ENCODE measurements around the gene CLHC1.

DNA sequence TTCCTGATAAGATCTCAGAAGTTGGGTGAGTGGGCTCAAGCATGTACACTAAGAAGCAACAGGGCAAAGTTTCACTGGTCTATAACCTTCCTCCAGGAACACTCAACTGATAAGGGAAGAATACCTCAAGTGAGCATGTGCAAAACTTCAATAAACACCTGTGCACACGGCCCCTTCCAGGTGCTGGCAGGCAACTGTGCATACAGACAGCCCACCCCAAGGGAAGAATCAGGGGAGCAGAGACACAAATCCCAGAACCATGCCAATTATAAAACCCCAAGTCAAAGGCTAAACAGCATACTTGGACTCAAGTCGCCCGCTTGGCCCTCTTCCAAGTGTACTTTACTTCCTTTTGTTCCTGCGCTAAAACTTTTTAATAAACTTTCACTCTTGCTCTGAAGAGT, 96.0 kb downstream of the CLHC1 start:
- TF ChIP-seq BACH1 (IDR thresholded peaks at IDR 0.05; ENCODE audit: low read length) (no peak), POLR2A (IDR thresholded peaks at IDR 0.05; ENCODE audit: control extremely low read depth in 1 of 2, low read depth in 2 of 2, low read length in 2 of 2) (no peak), HDAC6 (IDR thresholded peaks at IDR 0.05; ENCODE audit: low read depth, low read length) (no peak), MAFK (IDR thresholded peaks at IDR 0.05; ENCODE audit: low read depth, low read length) (no peak), EGR1 (IDR thresholded peaks at IDR 0.05; ENCODE audit: borderline replicate concordance, low read depth, low read length) (no peak), KDM4A (IDR thresholded peaks at IDR 0.05; ENCODE audit: low read depth, low read length, severe bottlenecking) (no peak), SIN3A (conservative IDR thresholded peaks at IDR 0.05 in 1 of 2, IDR thresholded peaks at IDR 0.05 in 1 of 2; ENCODE audit: low read depth in 1 of 2, low read length in 2 of 2) (no peak), SP1 (IDR thresholded peaks at IDR 0.05; ENCODE audit: low read depth, low read length) (no peak)
- TF ChIP-seq, protein P1, sequence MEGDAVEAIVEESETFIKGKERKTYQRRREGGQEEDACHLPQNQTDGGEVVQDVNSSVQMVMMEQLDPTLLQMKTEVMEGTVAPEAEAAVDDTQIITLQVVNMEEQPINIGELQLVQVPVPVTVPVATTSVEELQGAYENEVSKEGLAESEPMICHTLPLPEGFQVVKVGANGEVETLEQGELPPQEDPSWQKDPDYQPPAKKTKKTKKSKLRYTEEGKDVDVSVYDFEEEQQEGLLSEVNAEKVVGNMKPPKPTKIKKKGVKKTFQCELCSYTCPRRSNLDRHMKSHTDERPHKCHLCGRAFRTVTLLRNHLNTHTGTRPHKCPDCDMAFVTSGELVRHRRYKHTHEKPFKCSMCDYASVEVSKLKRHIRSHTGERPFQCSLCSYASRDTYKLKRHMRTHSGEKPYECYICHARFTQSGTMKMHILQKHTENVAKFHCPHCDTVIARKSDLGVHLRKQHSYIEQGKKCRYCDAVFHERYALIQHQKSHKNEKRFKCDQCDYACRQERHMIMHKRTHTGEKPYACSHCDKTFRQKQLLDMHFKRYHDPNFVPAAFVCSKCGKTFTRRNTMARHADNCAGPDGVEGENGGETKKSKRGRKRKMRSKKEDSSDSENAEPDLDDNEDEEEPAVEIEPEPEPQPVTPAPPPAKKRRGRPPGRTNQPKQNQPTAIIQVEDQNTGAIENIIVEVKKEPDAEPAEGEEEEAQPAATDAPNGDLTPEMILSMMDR (IDR thresholded peaks at IDR 0.05; ENCODE audit: control extremely low read depth in 1 of 3, insufficient read depth in 1 of 3, low read depth in 1 of 3, low read length in 3 of 3) = no peak
